Bronchial epithelial cell (primary cell): ENCODE data around the gene WDFY2. TPM values are rescaled to one million over a fixed set of nuclear protein-coding genes. Genes with fewer than 3 reads are reported as not detected.

ENCODE experiments used
- DNase-seq: peaks from one replicate; pipeline ENCODE4 v3.0.0-alpha.2; 2010; ENCODE audit warnings: low read depth
- FAIRE-seq: peaks from 2 replicates; lab custom pipeline; 2011; peaks lifted over from hg19 to GRCh38; lab: Jason Lieb, UNC
- H3K27me3 ChIP-seq: 2 replicates; pipeline ENCODE4 v1.5.1; 2011; ENCODE audit warnings: low read length; ENCODE audit not compliant: control insufficient read depth, insufficient read depth
- H3K36me3 ChIP-seq: 2 replicates; pipeline ENCODE4 v1.5.1; 2011; ENCODE audit warnings: low read length; ENCODE audit not compliant: control insufficient read depth, insufficient read depth
- H3K4me3 ChIP-seq: 2 replicates; pipeline ENCODE4 v1.5.1; 2011; ENCODE audit warnings: mild to moderate bottlenecking, low read depth, low read length, control low read depth
- CTCF ChIP-seq: IDR thresholded peaks from 2 replicates; pipeline ENCODE4 v1.5.1; 2011; ENCODE audit warnings: mild to moderate bottlenecking, moderate library complexity, low read length, control low read depth, inconsistent platforms; ENCODE audit not compliant: insufficient read depth, severe bottlenecking
- total RNA-seq: library from RNA; depleted of rRNA; stranded (reverse); fragments of >200 nt; gene quantifications from 2 replicates; pipeline ENCODE4 v1.2.1, GENCODE V29; 2014

The WDFY2 gene
- total RNA-seq, 1 donor from 2014 or later, result 11.3 TPM

GRCh38 chr13:51781246-51782022 lies 197.2 kb downstream of the WDFY2 start:
- FAIRE-seq (no peak), DNase-seq (peak; percentile 64)
- H3K4me3 ChIP-seq, result no peak overlapping the region
- peak; percentile 74 for TF ChIP-seq CTCF
- no peaks in the 10 kb centered on the region for H3K27me3 ChIP-seq
- H3K36me3 ChIP-seq, result no peaks in the 10 kb centered on the region

GRCh38 chr13:51782026-51782710 lies 197.9 kb downstream of the WDFY2 start:
- Histone ChIP-seq H3K27me3 (no peaks in the 10 kb centered on the region), H3K36me3 (no peaks in the 10 kb centered on the region), H3K4me3 (no peak overlapping the region)
- DNase-seq (no peak), FAIRE-seq (no peak)
- no peak for TF ChIP-seq CTCF

GRCh38 chr13:51783428-51784094 lies 199.3 kb downstream of the WDFY2 start:
- no peak for TF ChIP-seq CTCF
- Histone ChIP-seq H3K4me3 (no peak overlapping the region), H3K36me3 (no peaks in the 10 kb centered on the region), H3K27me3 (no peaks in the 10 kb centered on the region)
- DNase-seq (no peak), FAIRE-seq (peak; percentile 52)

- TF ChIP-seq CTCF, result no peak
- no peaks in the 10 kb centered on the region for H3K36me3 ChIP-seq
- DNase-seq, result no peak
- no peak overlapping the region for H3K4me3 ChIP-seq
- no peak for FAIRE-seq
- no peaks in the 10 kb centered on the region for H3K27me3 ChIP-seq
These were observed 199.8 kb downstream of the WDFY2 start for GRCh38 chr13:51784097-51784496.

- no peak for TF ChIP-seq CTCF
These were observed 201.6 kb downstream of the WDFY2 start for GRCh38 chr13:51785712-51786424.

More at GRCh38 chr13:51785712-51786424, 201.6 kb downstream of the WDFY2 start:
- Histone ChIP-seq H3K4me3 (no peak overlapping the region), H3K27me3 (no peaks in the 10 kb centered on the region), H3K36me3 (no peaks in the 10 kb centered on the region)
- FAIRE-seq (peak; percentile 94), DNase-seq (no peak)
